GM18498 (cell line): ENCODE data around the gene DGKH.
"Not testable (repeated sequence)": the region's sequence is repeated elsewhere in the genome, so short reads cannot be mapped to it uniquely, and the experiment has no call there.

Source experiments
- ATAC-seq: cut with Tn5 transposase; IDR thresholded peaks from one replicate; pipeline ENCODE4 v1.9.1; 2021; ENCODE audit warnings: mild to moderate bottlenecking, moderate library complexity; ENCODE audit not compliant: unreplicated experiment

The DGKH gene

GRCh38 chr13:42112864-42113263 lies 64.4 kb downstream of the DGKH start:
- ATAC-seq: no peak

GRCh38 chr13:42113478-42113877 lies 65.0 kb downstream of the DGKH start:
- no peak for ATAC-seq

DNA sequence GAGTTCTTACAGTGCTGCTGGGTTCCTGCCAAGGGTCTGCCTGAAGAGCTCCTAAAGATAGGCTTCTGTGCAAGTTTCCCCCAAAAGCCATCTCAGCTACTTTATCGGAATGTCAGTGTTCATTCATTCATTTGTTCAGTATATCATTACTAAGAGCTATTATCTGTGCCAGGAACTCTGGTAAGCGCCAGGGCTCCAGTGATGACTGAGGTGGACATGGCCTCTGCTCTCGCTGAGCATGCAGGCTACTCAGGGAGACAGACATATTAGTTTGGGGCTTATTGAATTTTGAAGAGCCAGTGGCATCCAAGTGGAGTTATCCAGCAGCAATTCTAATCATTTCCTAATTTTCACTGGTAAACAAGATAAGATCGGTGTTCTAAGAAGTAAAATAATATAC lies 65.8 kb downstream of the DGKH start:
- ATAC-seq: no peak

- ATAC-seq: no peak
Observed at GRCh38 chr13:42114912-42115311, 66.5 kb downstream of the DGKH start.

GRCh38 chr13:42116225-42116624 lies 67.8 kb downstream of the DGKH start:
- no peak for ATAC-seq

- no peak for ATAC-seq
Observed at GRCh38 chr13:42119041-42119440, 70.6 kb downstream of the DGKH start.

DNA sequence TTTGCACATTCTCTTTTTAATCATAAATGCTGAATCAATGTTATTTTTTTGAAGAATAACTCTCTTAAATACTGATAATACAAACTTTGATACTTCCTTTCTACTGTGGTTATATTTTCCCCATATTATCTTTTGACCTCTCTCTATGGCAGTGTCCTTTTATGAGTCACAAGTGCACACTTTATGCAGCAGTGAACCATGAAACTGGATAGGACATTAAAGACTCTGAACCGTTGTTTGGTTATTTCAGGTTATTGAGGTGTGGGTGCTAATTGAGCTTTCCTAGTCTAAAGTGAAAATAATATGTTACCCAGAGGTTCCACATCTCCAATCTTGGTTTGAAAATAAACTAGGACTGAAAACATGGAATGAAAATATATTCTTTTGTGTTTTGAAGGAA lies 71.4 kb downstream of the DGKH start:
- ATAC-seq: peak; percentile 62

DNA sequence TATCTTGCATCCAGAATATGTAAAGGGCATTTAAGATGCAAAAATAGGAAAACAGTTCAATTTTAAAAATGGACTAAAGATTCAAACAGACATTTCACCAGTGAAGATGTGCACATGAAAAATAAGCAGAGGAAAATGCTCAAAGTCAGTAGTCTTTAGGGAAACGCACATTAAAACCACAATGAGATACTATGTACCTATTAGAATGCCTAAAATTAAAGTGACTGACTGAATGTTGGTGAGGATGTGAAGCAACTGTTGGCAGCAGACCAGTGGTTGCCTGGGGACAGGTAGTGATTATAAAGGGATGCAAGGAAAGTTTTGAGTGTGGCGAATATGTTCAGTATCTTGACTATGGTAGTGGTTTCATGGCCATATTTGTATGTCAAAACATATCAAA lies 75.2 kb downstream of the DGKH start:
- no peak for ATAC-seq

DNA sequence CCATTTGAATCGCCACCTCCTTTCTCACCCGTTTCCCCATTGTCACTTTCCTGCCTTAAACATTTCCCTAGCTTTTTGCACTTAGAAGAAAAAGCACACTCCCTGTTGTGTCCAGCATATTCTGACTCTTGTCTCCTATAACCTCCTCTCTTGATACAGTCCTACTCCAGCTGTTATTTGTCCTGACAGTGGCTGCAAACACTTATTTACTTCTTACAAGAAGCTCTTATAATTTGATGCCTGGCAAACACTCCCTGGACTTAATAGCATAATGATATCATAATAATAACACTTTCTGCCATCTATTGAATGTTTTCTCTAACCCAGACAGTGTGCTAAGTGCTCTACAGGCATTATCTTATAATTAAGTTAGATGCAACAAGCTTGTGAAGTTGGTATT lies 76.6 kb downstream of the DGKH start:
- ATAC-seq: no peak

DNA sequence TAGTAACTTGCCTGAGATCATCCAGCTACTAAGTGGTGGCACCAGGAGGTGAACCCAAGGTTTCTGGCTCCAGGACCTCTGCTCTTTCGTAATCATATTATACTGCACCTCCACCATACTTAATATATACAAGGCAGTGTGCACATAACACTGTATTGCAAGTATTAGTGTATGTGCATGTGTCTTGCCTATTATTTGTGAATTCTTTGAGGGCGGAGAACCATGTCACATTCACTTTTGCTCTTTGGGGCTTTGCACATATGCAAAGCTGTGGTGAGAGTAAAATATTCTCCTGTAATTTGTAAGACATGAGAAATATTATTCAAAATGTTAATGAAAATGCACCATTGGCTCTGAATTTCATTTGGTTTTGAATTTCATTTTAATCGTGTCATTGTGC lies 78.6 kb downstream of the DGKH start:
- ATAC-seq: no peak

GRCh38 chr13:42129033-42129432 lies 80.6 kb downstream of the DGKH start:
- no peak for ATAC-seq

DNA sequence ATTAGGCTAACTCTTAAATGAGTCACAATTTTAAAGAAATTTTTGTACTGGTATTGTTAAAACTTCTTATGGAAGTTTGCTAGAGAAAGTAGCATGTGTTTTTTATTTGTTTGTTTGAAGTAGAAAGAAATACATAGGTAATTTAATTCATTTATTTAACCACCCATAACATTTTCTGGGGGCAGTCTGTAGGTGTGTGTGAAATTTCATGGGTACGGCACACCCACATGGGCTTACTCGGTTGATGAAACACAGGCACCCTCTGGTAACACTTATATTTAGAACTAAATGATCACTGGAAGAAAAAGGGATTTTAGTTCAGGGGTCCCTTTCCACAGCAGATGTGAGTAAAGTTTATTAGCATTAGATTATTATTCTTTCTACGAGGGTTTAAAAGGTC lies 88.1 kb downstream of the DGKH start:
- ATAC-seq: no peak

- ATAC-seq: no peak
Observed at GRCh38 chr13:42137856-42138537, 89.5 kb downstream of the DGKH start.

DNA sequence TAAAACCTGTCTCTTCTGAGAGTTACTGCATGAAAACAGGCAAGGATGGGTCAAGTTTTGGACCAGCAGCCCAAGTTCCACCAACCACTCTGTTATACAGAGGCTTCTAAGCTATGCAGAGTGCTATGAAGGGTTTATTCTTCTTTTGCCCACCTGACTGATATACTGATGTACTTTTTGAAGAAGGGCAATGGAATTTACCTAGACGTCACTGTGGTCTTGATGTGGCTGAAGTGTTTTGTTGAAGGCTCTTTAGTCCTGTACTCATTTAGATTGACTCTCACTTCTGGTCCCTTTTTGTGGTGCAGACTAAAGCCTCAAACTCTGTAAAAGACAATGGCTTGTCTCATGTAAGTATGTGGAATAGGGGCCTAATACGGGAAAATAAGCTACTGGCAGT lies 92.0 kb downstream of the DGKH start:
- no peak for ATAC-seq

DNA sequence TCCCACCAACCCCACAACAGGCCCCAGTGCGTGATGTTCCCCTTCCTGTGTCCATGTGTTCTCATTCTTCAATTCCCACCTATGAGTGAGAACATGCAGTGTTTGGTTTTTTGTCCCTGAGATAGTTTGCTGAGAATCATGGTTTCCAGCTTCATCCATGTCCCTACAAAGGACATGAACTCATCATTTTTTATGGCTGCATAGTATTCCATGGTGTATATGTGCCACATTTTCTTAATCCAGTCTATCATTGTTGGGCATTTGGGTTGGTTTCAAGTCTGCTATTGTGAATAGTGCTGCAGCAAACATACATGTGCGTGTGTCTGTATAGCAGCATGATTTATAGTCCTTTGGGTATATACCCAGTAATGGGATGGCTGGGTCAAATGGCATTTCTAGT lies 92.6 kb downstream of the DGKH start:
- ATAC-seq: not testable (repeated sequence)

GRCh38 chr13:42146359-42146758 lies 97.9 kb downstream of the DGKH start:
- no peak for ATAC-seq

- no peak for ATAC-seq
Observed at GRCh38 chr13:42148538-42148937, 100.1 kb downstream of the DGKH start.

- ATAC-seq: no peak
Observed at GRCh38 chr13:42149136-42149535, 100.7 kb downstream of the DGKH start.

DNA sequence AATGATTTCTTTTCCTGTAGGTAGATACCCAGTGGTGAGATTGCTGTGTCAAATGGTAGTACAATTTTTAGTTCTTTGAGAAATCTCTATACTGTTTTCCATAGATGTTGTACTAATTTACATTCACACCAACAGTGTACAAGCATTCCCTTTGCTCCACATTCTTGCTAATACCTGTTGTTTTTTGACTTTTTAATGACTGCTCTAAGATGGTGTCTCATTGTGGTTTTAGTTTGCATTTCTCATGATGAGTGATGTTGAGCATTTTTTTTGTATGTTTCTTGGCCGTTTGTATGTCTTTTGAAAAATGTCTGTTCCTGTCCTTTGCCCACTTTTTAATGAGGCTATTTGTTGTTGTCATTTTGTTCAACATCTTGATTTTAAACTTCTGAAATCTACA lies 103.3 kb downstream of the DGKH start:
- no peak for ATAC-seq

GRCh38 chr13:42152495-42152894 lies 104.0 kb downstream of the DGKH start:
- ATAC-seq: no peak

DNA sequence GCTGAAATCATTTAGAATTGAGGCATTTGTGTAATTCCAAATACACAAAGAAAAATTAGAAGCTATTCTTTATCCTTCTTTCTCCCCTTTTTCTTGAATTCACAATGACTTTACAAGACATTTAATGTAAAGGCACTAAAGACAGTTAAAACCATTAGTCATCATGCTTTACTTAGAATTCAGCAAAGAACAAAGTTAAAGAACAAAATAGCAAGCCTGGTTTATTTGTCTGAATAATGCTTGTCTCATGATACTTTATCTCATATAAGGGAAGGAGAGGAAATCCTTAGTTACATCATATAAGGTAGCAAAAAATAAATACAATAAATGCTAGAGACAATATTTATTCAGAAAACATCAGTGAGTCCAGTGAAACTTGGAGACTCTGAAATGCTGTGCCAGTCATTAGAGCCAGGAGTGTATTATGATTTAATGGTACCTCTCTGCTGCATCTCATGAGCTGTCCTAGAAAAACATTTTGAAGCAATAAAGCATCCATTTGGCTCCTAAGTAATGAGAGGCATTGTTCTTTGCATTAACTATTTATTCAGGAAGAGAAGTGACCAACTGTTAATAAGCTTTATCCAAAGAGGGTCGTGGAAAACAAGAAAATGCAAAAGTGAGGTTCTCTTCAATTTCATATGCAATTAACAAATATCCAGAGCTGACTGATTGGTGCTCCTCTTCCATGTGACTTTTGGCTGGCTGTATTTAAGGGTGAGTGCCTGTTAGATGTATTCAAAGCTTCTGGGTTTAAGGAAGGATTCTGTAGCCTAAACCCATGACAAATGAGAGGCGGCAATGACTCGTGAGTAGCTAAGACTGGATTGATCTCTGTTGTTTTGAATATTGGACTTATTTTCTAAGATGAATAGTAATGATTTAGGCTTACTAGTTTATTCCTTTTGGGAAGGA lies 105.0 kb downstream of the DGKH start:
- no peak for ATAC-seq

- ATAC-seq: no peak
Observed at GRCh38 chr13:42155251-42155650, 106.8 kb downstream of the DGKH start.
